Psoas muscle (tissue), 8 donors: Measurements from ENCODE around the gene SKP1. TPM values are rescaled to one million over a fixed set of nuclear protein-coding genes. Genes with fewer than 3 reads are reported as not detected.

Source experiments
- ATAC-seq, 4 donors: fragments of 200-7000 bp; cut with Tn5 transposase; one replicate each; pipeline ENCODE4 v1.9.1; 2020; ENCODE audit warnings: moderate library complexity in 3 of 4, mild to moderate bottlenecking in 2 of 4
- DNase-seq, 2 donors: peaks; one replicate each; pipeline ENCODE4 v3.0.0-alpha.2; 2020
- H3K27ac ChIP-seq: fragments of 200-600 bp; one replicate; pipeline ENCODE4 v1.8.0; 2022
- H3K27me3 ChIP-seq, 3 donors: fragments of 200-600 bp in 1 of 3; one replicate each; pipeline versions ENCODE4 v1.6.1 to v1.8.0; 2013 to 2022; ENCODE audit warnings: low read length in 2 of 3, mild to moderate bottlenecking in 2 of 3, moderate library complexity in 1 of 3; ENCODE audit not compliant: insufficient read depth in 3 of 3
- H3K36me3 ChIP-seq, 2 donors: fragments of 200-600 bp in 1 of 2; one replicate each; pipeline versions ENCODE4 v1.6.1 to v1.8.0; 2013 to 2022; ENCODE audit warnings: low read depth in 1 of 2, mild to moderate bottlenecking in 1 of 2, moderate library complexity in 1 of 2; ENCODE audit not compliant: insufficient read depth in 1 of 2
- H3K4me1 ChIP-seq: fragments of 200-600 bp; one replicate; pipeline ENCODE4 v1.8.0; 2022
- H3K4me3 ChIP-seq: fragments of 200-600 bp; one replicate; pipeline ENCODE4 v1.8.0; 2022; ENCODE audit warnings: mild to moderate bottlenecking
- H3K9me3 ChIP-seq: fragments of 200-600 bp; one replicate; pipeline ENCODE4 v1.8.0; 2022
- CTCF ChIP-seq: fragments of 200-600 bp; IDR thresholded peaks from one replicate; pipeline ENCODE4 v1.8.0; 2022; ENCODE audit warnings: antibody characterized with exemption
- WGBS, 3 donors: extraction: QIAGEN DNeasy Blood & Tissue Kit; methylation state at CpG; one replicate each; pipeline versions ENCODE4 v1.1.6 to v1.1.7; 2013; 5-methylcytosine and 5-hydroxymethylcytosine counted together
- intact Hi-C, 2 donors: fragments of 100-400 bp; cut with DNase I; formaldehyde crosslinking; loops; one replicate each; pipeline versions ENCODE4 v1.11.0 to v1.14.2; 2022
- polyA plus RNA-seq, 3 donors: library from polyadenylated mRNA; stranded (reverse); fragments of 200-250 nt; gene quantifications; one replicate each; pipeline ENCODE4 v1.2.3, GENCODE V29; 2013
- total RNA-seq, 4 donors: library from RNA; stranded (reverse); fragmentation: NEBNext Ultra II Directional in 2 of 4; extraction: Animal tissue kit (Norgen Biotek cat#: 25700) in 2 of 4; gene quantifications; one replicate each; pipeline versions ENCODE4 v1.2.1 to v1.2.4, GENCODE V29; 2021 to 2023
- donor health status: healthy with polysubstance abuse.
- donor health status: DM: no; HTN: no; CAD: no; lungs with moderate emphysema.
- donor health status: Bipolar disorder and iron deficiency.
- donor health status: healthy.
- donor health status: DM: yes; HTN: yes; CAD: no.
- donor health status: DM: no; HTN: no; CAD: no.
- donor health status: DM: no; HTN: no; CAD: no.
- donor health status: DM: yes; HTN: yes; CAD: no.

SKP1 gene
- total and polyA plus RNA-seq, 7 donors = 341 to 1,174 (median 485) TPM

GRCh38 chr5:134148986-134149539 lies 27.7 kb downstream of the SKP1 start:
- Histone ChIP-seq H3K4me1 (peaks cover 31% of the 10 kb centered on the region), H3K27me3 (no peaks in the 10 kb centered on the region), H3K27ac (no peak overlapping the region), H3K36me3 (peaks cover 16 to 86% of the 10 kb centered on the region in 2 donors), H3K9me3 (no peaks in the 10 kb centered on the region), H3K4me3 (no peak overlapping the region)
- DNase-seq (no peak), ATAC-seq (no peak)
- intact Hi-C loops = no loop called here
- no peak for TF ChIP-seq CTCF
- WGBS, 3 donors = 90 to 94% (median 91%) methylated on average over 6 of the region's 6 CpGs

GRCh38 chr5:134148316-134148715 lies 28.4 kb downstream of the SKP1 start:
- Histone ChIP-seq H3K27ac (no peak overlapping the region), H3K4me3 (no peak overlapping the region), H3K9me3 (no peaks in the 10 kb centered on the region), H3K36me3 (peaks cover 11 to 86% of the 10 kb centered on the region in 2 donors), H3K27me3 (no peaks in the 10 kb centered on the region), H3K4me1 (peaks cover 31% of the 10 kb centered on the region)
- TF ChIP-seq CTCF = no peak
- 26 to 73% (median 35%) methylated on average over 2 of the region's 2 CpGs for WGBS, 3 donors
- intact Hi-C loops = no loop called here
- DNase-seq (peak in 1 of 2 donors; percentile 21), ATAC-seq (no peak)

GRCh38 chr5:134146651-134147518 lies 29.9 kb downstream of the SKP1 start:
- H3K27ac ChIP-seq = no peak overlapping the region
- DNase-seq = no peak
- no peak for TF ChIP-seq CTCF
- intact Hi-C loops = no loop called here
- peaks cover 10 to 84% of the 10 kb centered on the region in 2 donors for H3K36me3 ChIP-seq
- H3K4me3 ChIP-seq = no peak overlapping the region
- peak in 1 of 4 donors; percentile 11 for ATAC-seq
- WGBS, 3 donors = 51 to 77% (median 53%) methylated on average over 4 of the region's 4 CpGs
- H3K4me1 ChIP-seq = peaks cover 27% of the 10 kb centered on the region
- H3K27me3 ChIP-seq = no peaks in the 10 kb centered on the region
- H3K9me3 ChIP-seq = no peaks in the 10 kb centered on the region

- ATAC-seq (peak; percentile 84 to 91 (median 88)), DNase-seq (peak; percentile 78 to 90)
- Histone ChIP-seq H3K36me3 (peaks cover 10 to 84% of the 10 kb centered on the region in 2 donors), H3K4me1 (peaks cover 18% of the 10 kb centered on the region), H3K9me3 (no peaks in the 10 kb centered on the region), H3K27ac (no peak overlapping the region), H3K4me3 (no peak overlapping the region), H3K27me3 (no peaks in the 10 kb centered on the region)
- peak; percentile 99 for TF ChIP-seq CTCF
- 85 to 92% (median 86%) methylated on average over 13 of the region's 13 CpGs for WGBS, 3 donors
- intact Hi-C loops = no loop called here
These were observed 30.8 kb downstream of the SKP1 start for GRCh38 chr5:134145779-134146581.
